ENCODE measurements around the gene SPEM1.

DNA sequence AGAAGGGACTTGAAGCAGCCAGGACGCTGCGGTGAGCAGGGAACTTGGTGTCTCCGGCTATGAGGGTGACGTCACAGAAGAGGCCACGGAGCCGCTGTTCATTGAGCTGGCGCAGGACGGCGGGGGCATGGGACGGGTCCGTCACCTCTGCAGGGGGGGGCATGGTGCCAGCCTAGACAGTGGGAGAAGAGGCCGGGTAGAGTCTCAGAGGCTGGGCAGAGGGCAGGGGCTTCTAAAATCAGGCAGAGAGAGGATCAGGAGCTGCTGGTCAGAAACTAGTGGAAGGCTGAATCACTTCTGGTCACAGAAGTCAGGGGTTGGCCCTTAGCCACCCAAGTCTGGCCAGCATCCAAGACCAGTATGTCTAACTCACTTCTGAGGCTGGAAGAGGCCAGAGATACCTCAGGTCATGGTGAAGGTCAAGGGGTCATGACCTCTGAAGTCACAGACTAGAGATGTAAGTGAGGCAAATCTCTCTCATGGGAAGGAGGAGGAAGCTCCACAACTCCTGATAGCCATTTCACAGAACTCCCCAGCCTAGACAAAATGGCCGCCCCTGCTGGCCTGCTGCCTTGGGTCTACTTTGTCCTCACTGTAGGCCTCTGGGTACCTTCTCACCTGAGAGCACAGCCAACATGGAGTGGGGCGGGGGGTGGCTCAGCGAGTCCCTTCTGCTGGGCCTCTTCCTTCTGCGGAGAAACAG lies 46.7 kb downstream of the SPEM1 start:
- TF ChIP-seq GATA2 (IDR thresholded peaks at IDR 0.05; ENCODE audit: low read depth, low read length) (no peak), GATA3 (IDR thresholded peaks at IDR 0.05; ENCODE audit: low read depth, low read length) (no peak)

All from SH-SY5Y (cell line).